Activated CD8-positive, alpha-beta memory T cell treated with anti-CD3 and anti-CD28 coated beads, Interleukin-2, amount 50 U/mL, for 24 hours (primary cell): ENCODE results near the gene KLC4.
"Not testable (repeated sequence)": the region's sequence is repeated elsewhere in the genome, so short reads cannot be mapped to it uniquely, and the experiment has no call there.

Experiments
- DNase-seq: peaks from one replicate; pipeline ENCODE4 v3.0.0-alpha.2; 2020; ENCODE audit errors: extremely low read depth

The KLC4 gene

GRCh38 chr6:43070028-43070632 lies 10.7 kb downstream of the KLC4 start:
- DNase-seq: no peak

GRCh38 chr6:43074847-43075669 lies 15.6 kb downstream of the KLC4 start:
- DNase-seq: no peak

GRCh38 chr6:43075670-43076463 lies 16.4 kb downstream of the KLC4 start, which contains the start of gene PTK7:
Gene PTK7 (plus strand): TSS chr6:43076314. CDS start chr6:43076489, 175 bp downstream.
- no peak for DNase-seq

GRCh38 chr6:43076464-43077332 lies 17.3 kb downstream of the KLC4 start:
- no peak for DNase-seq

GRCh38 chr6:43077333-43077809 lies 17.9 kb downstream of the KLC4 start:
- no peak for DNase-seq

- DNase-seq: no peak
These were observed 18.6 kb downstream of the KLC4 start for GRCh38 chr6:43077981-43078511.

GRCh38 chr6:43078691-43079090 lies 19.3 kb downstream of the KLC4 start:
- no peak for DNase-seq

GRCh38 chr6:43081043-43081442 lies 21.6 kb downstream of the KLC4 start:
- no peak for DNase-seq

GRCh38 chr6:43081922-43082321 lies 22.5 kb downstream of the KLC4 start:
- not testable (repeated sequence) for DNase-seq

- no peak for DNase-seq
These were observed 23.6 kb downstream of the KLC4 start for GRCh38 chr6:43082806-43083655.

GRCh38 chr6:43086022-43086658 lies 26.7 kb downstream of the KLC4 start:
- no peak for DNase-seq

- DNase-seq: no peak
These were observed 29.2 kb downstream of the KLC4 start for GRCh38 chr6:43088654-43089056.

- DNase-seq: no peak
These were observed 30.0 kb downstream of the KLC4 start for GRCh38 chr6:43089467-43089866.

- no peak for DNase-seq
These were observed 30.6 kb downstream of the KLC4 start for GRCh38 chr6:43089874-43090558.

GRCh38 chr6:43090559-43090956 lies 31.1 kb downstream of the KLC4 start:
- DNase-seq: no peak

- DNase-seq: no peak
These were observed 31.6 kb downstream of the KLC4 start for GRCh38 chr6:43091020-43091419.

- no peak for DNase-seq
These were observed 32.1 kb downstream of the KLC4 start for GRCh38 chr6:43091436-43091991.

- no peak for DNase-seq
These were observed 33.2 kb downstream of the KLC4 start for GRCh38 chr6:43092635-43093034.
